HEK293 (cell line): ENCODE results near the gene TMEM151A.

ENCODE experiments used
- CTCF ChIA-PET: fragments of 350-600 bp; formaldehyde crosslinking; extraction: SDS; loops from one replicate; lab custom pipeline; 2021; ENCODE audit warnings: antibody characterized with exemption; lab: Yijun Ruan, JAX
- POLR2A ChIA-PET: fragments of 300-600 bp; formaldehyde crosslinking; extraction: SDS; loops from one replicate; lab custom pipeline; 2020; ENCODE audit warnings: antibody characterized with exemption, inconsistent platforms; lab: Yijun Ruan, JAX
- H3K27ac ChIP-seq: fragments of 200-500 bp; sonication (Bioruptor generic); 2 replicates; pipeline ENCODE4 v1.5.1; 2014; ENCODE audit warnings: low read depth, low read length, control low read depth, inconsistent platforms; ENCODE audit errors: extremely low read depth
- H3K36me3 ChIP-seq, 2 experiments: fragments of 200-500 bp in 1 of 2; sonication (Bioruptor generic) in 1 of 2; 1 replicate in 1 of 2; 2 replicates in 1 of 2; pipeline ENCODE4 v1.5.1; 2014 to 2017; ENCODE audit warnings: inconsistent platforms in 2 of 2, low read length in 2 of 2; ENCODE audit not compliant: control insufficient read depth in 2 of 2, insufficient read depth in 1 of 2
- H3K4me1 ChIP-seq: fragments of 200-500 bp; sonication (Bioruptor generic); 2 replicates; pipeline ENCODE4 v1.5.1; 2014; ENCODE audit warnings: mild to moderate bottlenecking, low read length, inconsistent platforms; ENCODE audit not compliant: control insufficient read depth, insufficient read depth
- H3K4me3 ChIP-seq: 2 replicates; pipeline ENCODE4 v1.5.1; 2011; ENCODE audit warnings: low read depth, mild to moderate bottlenecking, control low read depth, low read length, moderate library complexity
- H3K9me3 ChIP-seq: fragments of 200-500 bp; sonication (Bioruptor generic); 2 replicates; pipeline ENCODE4 v1.5.1; 2014; ENCODE audit warnings: low read depth, low read length, inconsistent platforms; ENCODE audit not compliant: control insufficient read depth, insufficient read depth
- BCL11A ChIP-seq: fragments of 450-650 bp; formaldehyde crosslinking; IDR thresholded peaks from 2 replicates; pipeline ENCODE4 v1.5.1; 2016; ENCODE audit warnings: low read depth, missing biosample characterization, missing genetic modification characterization
- MZF1 ChIP-seq: fragments of 450-650 bp; formaldehyde crosslinking; IDR thresholded peaks from 2 replicates; pipeline ENCODE4 v1.5.1; 2017; ENCODE audit warnings: missing biosample characterization, missing genetic modification characterization, borderline replicate concordance
- SP2 ChIP-seq: fragments of 450-650 bp; formaldehyde crosslinking; IDR thresholded peaks from 2 replicates; pipeline ENCODE4 v1.5.1; 2016; ENCODE audit warnings: missing biosample characterization, missing genetic modification characterization
- WT1 ChIP-seq: fragments of 450-650 bp; formaldehyde crosslinking; IDR thresholded peaks from 2 replicates; pipeline ENCODE4 v1.5.1; 2016; ENCODE audit warnings: missing biosample characterization, missing genetic modification characterization
- ZBTB11 ChIP-seq: fragments of 450-650 bp; formaldehyde crosslinking; conservative IDR thresholded peaks from 2 replicates; pipeline ENCODE4 v1.5.1; 2016; ENCODE audit warnings: low read depth, missing biosample characterization, missing genetic modification characterization
- ZIC2 ChIP-seq: fragments of 450-650 bp; formaldehyde crosslinking; IDR thresholded peaks from 2 replicates; pipeline ENCODE4 v1.5.1; 2016; ENCODE audit warnings: missing biosample characterization, missing genetic modification characterization
- ZNF324 ChIP-seq: fragments of 450-650 bp; formaldehyde crosslinking; IDR thresholded peaks from 2 replicates; pipeline ENCODE4 v1.5.1; 2016; ENCODE audit warnings: missing biosample characterization, missing genetic modification characterization
- ZNF518A ChIP-seq: fragments of 450-650 bp; formaldehyde crosslinking; conservative IDR thresholded peaks from 2 replicates; pipeline ENCODE4 v1.5.1; 2016; ENCODE audit warnings: low read depth, missing biosample characterization, missing genetic modification characterization
- ZNF560 ChIP-seq: fragments of 450-650 bp; formaldehyde crosslinking; IDR thresholded peaks from 2 replicates; pipeline ENCODE4 v1.5.1; 2017; ENCODE audit warnings: missing biosample characterization, missing genetic modification characterization, borderline replicate concordance
- ZNF600 ChIP-seq: fragments of 450-650 bp; formaldehyde crosslinking; IDR thresholded peaks from 2 replicates; pipeline ENCODE4 v1.5.1; 2016; ENCODE audit warnings: missing biosample characterization, missing genetic modification characterization
- ZNF658 ChIP-seq: fragments of 450-650 bp; formaldehyde crosslinking; IDR thresholded peaks from 2 replicates; pipeline ENCODE4; 2016; ENCODE audit warnings: missing biosample characterization, missing genetic modification characterization
- ZNF830 ChIP-seq: fragments of 450-650 bp; IDR thresholded peaks from 2 replicates; pipeline ENCODE4 v1.5.0; 2018; ENCODE audit warnings: missing biosample characterization, missing genetic modification characterization, low read depth, mild to moderate bottlenecking, moderate library complexity

Gene TMEM151A

GRCh38 chr11:66280428-66280827 lies 11.3 kb upstream of the TMEM151A start:
- H3K27ac ChIP-seq = no peak overlapping the region
- no peak for TF ChIP-seq ZNF324
- peak; percentile 25; the same call in 1 of the 2 replicates for TF ChIP-seq ZIC2 (tag by site-specific recombination)
- no peak for TF ChIP-seq ZBTB11 (tag by site-specific recombination)
- TF ChIP-seq SP2 = 0 out of 2 replicates have a peak, but pooled peaks have one; percentile 3
- no peaks in the 10 kb centered on the region for H3K4me1 ChIP-seq
- H3K4me3 ChIP-seq = no peak overlapping the region
- POLR2A ChIA-PET = interaction anchor here (1.3 to 1.7 kb wide), 2 partner anchors 9 to 12 kb away, joined by 5 to 12 read pairs; partner anchors contain the start of genes RAB1B and YIF1A
- CTCF ChIA-PET = interaction anchor here (0.6 to 3.8 kb wide), 7 partner anchors 9 to 128 kb away, joined by 3 to 24 read pairs (median 3); partner anchors contain the start of gene YIF1A
- H3K36me3 ChIP-seq = peaks cover 0 to 29% of the 10 kb centered on the region in 2 experiments; a peak in 1 of 3 replicates
- H3K9me3 ChIP-seq = no peaks in the 10 kb centered on the region

DNA sequence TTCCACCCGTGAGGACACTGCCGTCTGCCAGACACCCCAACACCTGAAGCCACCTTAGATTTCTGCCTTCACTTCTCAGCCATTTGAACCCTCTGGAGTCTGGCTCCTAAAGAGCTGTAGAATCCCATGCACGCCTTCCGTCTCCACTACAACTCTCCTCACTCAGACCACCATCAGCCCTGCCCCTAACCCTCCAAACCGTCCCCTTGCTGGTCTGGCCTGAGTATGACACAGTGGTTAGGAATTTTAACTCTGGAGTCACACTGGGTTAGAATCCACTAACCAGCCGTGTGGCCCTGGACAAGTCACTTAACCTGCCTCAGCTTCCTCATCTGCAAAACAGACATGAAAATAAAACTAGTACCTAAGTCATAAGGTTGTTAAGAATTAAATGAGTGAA lies 10.7 kb upstream of the TMEM151A start:
- ChIA-PET POLR2A (interaction anchor here (1.3 to 1.7 kb wide), 2 partner anchors 8 to 13 kb away, joined by 5 to 12 read pairs; partner anchors contain the start of genes RAB1B and YIF1A), CTCF (interaction anchor here (0.7 to 3.8 kb wide), 8 partner anchors 9 to 221 kb away, joined by 3 to 24 read pairs (median 4); partner anchors contain the start of genes RIN1 and YIF1A)
- no peaks in the 10 kb centered on the region for H3K9me3 ChIP-seq
- H3K27ac ChIP-seq = no peak overlapping the region
- TF ChIP-seq ZNF560 (tag by site-specific recombination) = no peak
- peak; percentile 32; the same call in 1 of the 2 replicates for TF ChIP-seq ZNF600
- H3K4me3 ChIP-seq = no peak overlapping the region
- H3K36me3 ChIP-seq = peaks cover 0 to 29% of the 10 kb centered on the region in 2 experiments; a peak in 1 of 3 replicates
- H3K4me1 ChIP-seq = no peaks in the 10 kb centered on the region

DNA sequence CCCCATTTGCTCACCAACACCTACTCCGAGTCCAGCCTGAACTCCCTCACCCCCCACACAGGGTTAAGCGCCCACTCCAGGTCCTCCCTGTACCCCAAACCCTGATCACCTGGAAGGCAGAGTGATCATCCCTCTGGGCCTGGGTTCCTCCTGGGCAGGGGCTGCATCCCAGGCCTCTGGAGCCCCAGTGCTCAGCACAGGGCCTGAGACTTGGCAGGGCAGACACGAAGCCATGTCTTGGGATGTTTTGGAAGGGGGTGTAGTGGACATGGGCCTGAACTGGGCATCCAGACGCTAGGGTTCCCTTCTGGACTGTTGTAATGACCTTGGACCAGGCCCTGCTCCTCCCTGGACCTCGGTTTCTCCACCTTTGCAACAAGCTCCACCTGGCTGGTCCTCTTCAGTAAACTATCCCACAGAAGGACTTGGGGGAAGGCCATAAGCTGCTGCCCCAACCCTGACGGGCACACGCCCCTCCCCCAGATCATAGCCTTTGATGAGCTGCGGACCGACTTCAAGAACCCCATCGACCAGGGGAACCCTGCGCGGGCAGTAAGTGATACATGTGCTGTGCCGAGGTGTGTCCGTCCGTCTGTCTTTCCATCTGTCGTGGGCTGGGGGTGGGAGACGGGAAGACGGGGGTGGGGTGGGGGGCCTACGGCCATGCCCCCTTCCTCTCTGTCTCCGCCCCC lies 9.8 kb upstream of the TMEM151A start:
- Histone ChIP-seq H3K4me1 (no peaks in the 10 kb centered on the region), H3K9me3 (no peaks in the 10 kb centered on the region), H3K27ac (no peak overlapping the region), H3K36me3 (peaks cover 0 to 29% of the 10 kb centered on the region in 2 experiments; a peak in 1 of 3 replicates), H3K4me3 (no peak overlapping the region)
- ChIA-PET CTCF (interaction anchor here (0.7 to 3.8 kb wide), 13 partner anchors 11 to 222 kb away, joined by 3 to 24 read pairs (median 4); partner anchors contain the start of gene RAB1B), POLR2A (interaction anchor here (1.2 to 1.6 kb wide), 2 partner anchors 9 to 14 kb away, joined by 4 to 8 read pairs; partner anchors contain the start of gene RAB1B)
- no peak for TF ChIP-seq MZF1 (tag by site-specific recombination)
- no peak for TF ChIP-seq ZNF658 (tag by site-specific recombination)
- TF ChIP-seq WT1 (tag by site-specific recombination) = no peak
- TF ChIP-seq ZNF518A (tag by site-specific recombination) = no peak
- no peak for TF ChIP-seq BCL11A (tag by site-specific recombination)
- no peak for TF ChIP-seq ZNF830 (tag by site-specific recombination)
